ENCODE results near the gene CLTC. TPM values are rescaled to one million over a fixed set of nuclear protein-coding genes. Genes with fewer than 3 reads are reported as not detected.

CLTC gene
- total and polyA plus RNA-seq, 2 of the 13 experiments (the other 11 are each of a cell fraction or from before 2014, with no cell fraction given): 134 to 283 TPM

GRCh38 chr17:59707149-59707970 lies 87.7 kb downstream of the CLTC start, which contains the start of the genes PTRH2 and VMP1 (continued):
- TF ChIP-seq, protein P1, sequence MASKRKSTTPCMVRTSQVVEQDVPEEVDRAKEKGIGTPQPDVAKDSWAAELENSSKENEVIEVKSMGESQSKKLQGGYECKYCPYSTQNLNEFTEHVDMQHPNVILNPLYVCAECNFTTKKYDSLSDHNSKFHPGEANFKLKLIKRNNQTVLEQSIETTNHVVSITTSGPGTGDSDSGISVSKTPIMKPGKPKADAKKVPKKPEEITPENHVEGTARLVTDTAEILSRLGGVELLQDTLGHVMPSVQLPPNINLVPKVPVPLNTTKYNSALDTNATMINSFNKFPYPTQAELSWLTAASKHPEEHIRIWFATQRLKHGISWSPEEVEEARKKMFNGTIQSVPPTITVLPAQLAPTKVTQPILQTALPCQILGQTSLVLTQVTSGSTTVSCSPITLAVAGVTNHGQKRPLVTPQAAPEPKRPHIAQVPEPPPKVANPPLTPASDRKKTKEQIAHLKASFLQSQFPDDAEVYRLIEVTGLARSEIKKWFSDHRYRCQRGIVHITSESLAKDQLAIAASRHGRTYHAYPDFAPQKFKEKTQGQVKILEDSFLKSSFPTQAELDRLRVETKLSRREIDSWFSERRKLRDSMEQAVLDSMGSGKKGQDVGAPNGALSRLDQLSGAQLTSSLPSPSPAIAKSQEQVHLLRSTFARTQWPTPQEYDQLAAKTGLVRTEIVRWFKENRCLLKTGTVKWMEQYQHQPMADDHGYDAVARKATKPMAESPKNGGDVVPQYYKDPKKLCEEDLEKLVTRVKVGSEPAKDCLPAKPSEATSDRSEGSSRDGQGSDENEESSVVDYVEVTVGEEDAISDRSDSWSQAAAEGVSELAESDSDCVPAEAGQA (IDR thresholded peaks at IDR 0.05; ENCODE audit: low read depth): peak; percentile 82
- TF ChIP-seq, protein P1 (CRISPR knock-in tag; IDR thresholded peaks at IDR 0.05; ENCODE audit: borderline replicate concordance): no peak
- TF ChIP-seq POGZ (CRISPR knock-in tag; IDR thresholded peaks at IDR 0.05) (peak; percentile 95), GTF3A (CRISPR knock-in tag; conservative IDR thresholded peaks at IDR 0.05) (0 out of 2 replicates have a peak, but pooled peaks have one; percentile 48), ZNF33A (CRISPR knock-in tag; IDR thresholded peaks at IDR 0.05; ENCODE audit: borderline replicate concordance) (no peak), ATM (IDR thresholded peaks at IDR 0.05; ENCODE audit: borderline replicate concordance) (no peak), ZNF101 (CRISPR knock-in tag; IDR thresholded peaks at IDR 0.05; ENCODE audit: borderline replicate concordance, low read depth) (no peak), ZNF839 (CRISPR knock-in tag; IDR thresholded peaks at IDR 0.05; ENCODE audit: borderline replicate concordance) (no peak), ZNF180 (CRISPR knock-in tag; IDR thresholded peaks at IDR 0.05; ENCODE audit: borderline replicate concordance, low read depth) (no peak), ZFP82 (CRISPR knock-in tag; IDR thresholded peaks at IDR 0.05; ENCODE audit: borderline replicate concordance) (peak; percentile 66; the same call in 1 of the 2 replicates), KLF6 (CRISPR knock-in tag; IDR thresholded peaks at IDR 0.05) (peak; percentile 82), BORCS8-MEF2B (CRISPR knock-in tag; IDR thresholded peaks at IDR 0.05) (no peak), KDM5A (IDR thresholded peaks at IDR 0.05; ENCODE audit: borderline replicate concordance, low read length) (peak; percentile 96), ZNF776 (CRISPR knock-in tag; IDR thresholded peaks at IDR 0.05) (no peak), ZFX (CRISPR knock-in tag; IDR thresholded peaks at IDR 0.05; ENCODE audit: low read depth) (peak; percentile 81), PPARG (CRISPR knock-in tag; conservative IDR thresholded peaks at IDR 0.05) (peak; percentile 76)
- TF ChIP-seq, protein P2, sequence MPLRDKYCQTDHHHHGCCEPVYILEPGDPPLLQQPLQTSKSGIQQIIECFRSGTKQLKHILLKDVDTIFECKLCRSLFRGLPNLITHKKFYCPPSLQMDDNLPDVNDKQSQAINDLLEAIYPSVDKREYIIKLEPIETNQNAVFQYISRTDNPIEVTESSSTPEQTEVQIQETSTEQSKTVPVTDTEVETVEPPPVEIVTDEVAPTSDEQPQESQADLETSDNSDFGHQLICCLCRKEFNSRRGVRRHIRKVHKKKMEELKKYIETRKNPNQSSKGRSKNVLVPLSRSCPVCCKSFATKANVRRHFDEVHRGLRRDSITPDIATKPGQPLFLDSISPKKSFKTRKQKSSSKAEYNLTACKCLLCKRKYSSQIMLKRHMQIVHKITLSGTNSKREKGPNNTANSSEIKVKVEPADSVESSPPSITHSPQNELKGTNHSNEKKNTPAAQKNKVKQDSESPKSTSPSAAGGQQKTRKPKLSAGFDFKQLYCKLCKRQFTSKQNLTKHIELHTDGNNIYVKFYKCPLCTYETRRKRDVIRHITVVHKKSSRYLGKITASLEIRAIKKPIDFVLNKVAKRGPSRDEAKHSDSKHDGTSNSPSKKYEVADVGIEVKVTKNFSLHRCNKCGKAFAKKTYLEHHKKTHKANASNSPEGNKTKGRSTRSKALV (CRISPR knock-in tag; IDR thresholded peaks at IDR 0.05): 0 out of 2 replicates have a peak, but pooled peaks have one; percentile 4
- TF ChIP-seq, protein P3, sequence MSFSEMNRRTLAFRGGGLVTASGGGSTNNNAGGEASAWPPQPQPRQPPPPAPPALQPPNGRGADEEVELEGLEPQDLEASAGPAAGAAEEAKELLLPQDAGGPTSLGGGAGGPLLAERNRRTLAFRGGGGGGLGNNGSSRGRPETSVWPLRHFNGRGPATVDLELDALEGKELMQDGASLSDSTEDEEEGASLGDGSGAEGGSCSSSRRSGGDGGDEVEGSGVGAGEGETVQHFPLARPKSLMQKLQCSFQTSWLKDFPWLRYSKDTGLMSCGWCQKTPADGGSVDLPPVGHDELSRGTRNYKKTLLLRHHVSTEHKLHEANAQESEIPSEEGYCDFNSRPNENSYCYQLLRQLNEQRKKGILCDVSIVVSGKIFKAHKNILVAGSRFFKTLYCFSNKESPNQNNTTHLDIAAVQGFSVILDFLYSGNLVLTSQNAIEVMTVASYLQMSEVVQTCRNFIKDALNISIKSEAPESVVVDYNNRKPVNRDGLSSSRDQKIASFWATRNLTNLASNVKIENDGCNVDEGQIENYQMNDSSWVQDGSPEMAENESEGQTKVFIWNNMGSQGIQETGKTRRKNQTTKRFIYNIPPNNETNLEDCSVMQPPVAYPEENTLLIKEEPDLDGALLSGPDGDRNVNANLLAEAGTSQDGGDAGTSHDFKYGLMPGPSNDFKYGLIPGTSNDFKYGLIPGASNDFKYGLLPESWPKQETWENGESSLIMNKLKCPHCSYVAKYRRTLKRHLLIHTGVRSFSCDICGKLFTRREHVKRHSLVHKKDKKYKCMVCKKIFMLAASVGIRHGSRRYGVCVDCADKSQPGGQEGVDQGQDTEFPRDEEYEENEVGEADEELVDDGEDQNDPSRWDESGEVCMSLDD (CRISPR knock-in tag; IDR thresholded peaks at IDR 0.05; ENCODE audit: borderline replicate concordance): no peak; the same call in 1 of the 2 replicates
